ENCODE results near the gene ADGRL3. TPM values are rescaled to one million over a fixed set of nuclear protein-coding genes. Genes with fewer than 3 reads are reported as not detected.

ADGRL3 gene
- total RNA-seq, 2 experiments from 2014 or later, result not detected

GRCh38 chr4:61192392-61192791, 7.7 kb upstream of the ADGRL3 start:
- intact Hi-C loops (cut with micrococcal nuclease), result no loop called here

GRCh38 chr4:61193863-61194262, 6.3 kb upstream of the ADGRL3 start:
- ATAC-seq (no peak), DNase-seq (no peak)
- peaks cover 3% of the 10 kb centered on the region for H3K27me3 Mint-ChIP-seq
- H3K4me3 Mint-ChIP-seq, result no peak overlapping the region
- ChIA-PET POLR2A (no interaction called here), CTCF (no interaction called here)
- no peaks in the 10 kb centered on the region for H3K4me1 Mint-ChIP-seq (ENCODE audit: low read depth)
- H3K27ac Mint-ChIP-seq, result no peak overlapping the region
- TF ChIP-seq CTCF (IDR thresholded peaks at IDR 0.05), result no peak
- H3K36me3 Mint-ChIP-seq (ENCODE audit: low read depth), result no peaks in the 10 kb centered on the region
- intact Hi-C loops (cut with micrococcal nuclease), result no loop called here
- H3K9me3 Mint-ChIP-seq, result peaks cover 10% of the 10 kb centered on the region

More at GRCh38 chr4:61192392-61192791, 7.7 kb upstream of the ADGRL3 start:
- Mint-ChIP-seq H3K27me3 (no peaks in the 10 kb centered on the region), H3K27ac (no peak overlapping the region), H3K9me3 (peaks cover 10% of the 10 kb centered on the region), H3K4me1 (ENCODE audit: low read depth) (no peaks in the 10 kb centered on the region), H3K4me3 (no peak overlapping the region), H3K36me3 (ENCODE audit: low read depth) (no peaks in the 10 kb centered on the region)
- no peak for ATAC-seq
- CTCF ChIA-PET, result no interaction called here
- DNase-seq, result no peak
- POLR2A ChIA-PET, result no interaction called here
- no peak for TF ChIP-seq CTCF (IDR thresholded peaks at IDR 0.05)

DNA sequence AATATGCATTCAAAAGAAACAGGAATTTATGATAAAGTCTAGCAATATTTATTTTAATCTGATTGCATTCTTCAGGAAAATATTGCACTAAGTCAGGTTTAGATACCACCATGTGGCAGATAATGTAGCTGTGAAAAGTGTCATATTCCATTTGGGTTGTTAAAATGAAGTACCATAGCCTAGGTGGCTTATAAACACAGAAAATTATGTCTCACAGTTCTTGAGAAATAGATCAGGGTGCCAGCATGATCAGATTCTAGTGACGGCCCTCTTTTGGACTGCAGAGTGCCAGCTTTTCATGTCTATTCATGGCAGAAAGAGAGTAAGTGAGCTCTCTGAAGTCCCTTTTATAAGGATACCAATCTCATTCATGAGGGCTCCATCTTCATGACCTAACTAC, 5.6 kb upstream of the ADGRL3 start:
- Mint-ChIP-seq H3K27me3 (peaks cover 10% of the 10 kb centered on the region), H3K36me3 (ENCODE audit: low read depth) (peaks cover under 1% of the 10 kb centered on the region), H3K9me3 (peaks cover 7% of the 10 kb centered on the region), H3K4me3 (no peak overlapping the region), H3K4me1 (ENCODE audit: low read depth) (no peaks in the 10 kb centered on the region), H3K27ac (no peak overlapping the region)
- ATAC-seq (no peak), DNase-seq (no peak)
- CTCF ChIA-PET, result no interaction called here
- POLR2A ChIA-PET, result no interaction called here
- no peak for TF ChIP-seq CTCF (IDR thresholded peaks at IDR 0.05)
- intact Hi-C loops (cut with micrococcal nuclease), result no loop called here

DNA sequence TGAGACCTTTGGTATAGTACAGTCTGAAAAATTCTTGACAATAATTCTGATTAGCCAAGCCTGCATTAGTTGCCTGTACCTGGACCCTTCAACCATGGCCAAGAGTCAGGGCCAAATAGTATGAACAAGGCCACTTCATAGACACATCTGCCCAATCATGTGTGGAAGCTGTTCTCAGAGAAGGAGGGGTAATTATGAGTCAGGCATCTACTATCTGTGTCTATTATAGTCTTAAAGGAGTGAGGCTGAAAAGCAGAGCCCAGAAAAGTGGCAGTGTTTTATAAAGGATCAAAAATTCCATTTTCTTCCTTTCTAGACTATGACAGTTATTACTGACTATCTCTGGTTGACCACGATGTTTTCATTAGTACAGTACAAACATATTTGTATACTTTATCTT, 5.0 kb upstream of the ADGRL3 start:
- no peak for ATAC-seq
- CTCF ChIA-PET, result no interaction called here
- Mint-ChIP-seq H3K27me3 (peaks cover 14% of the 10 kb centered on the region), H3K27ac (no peak overlapping the region), H3K9me3 (peaks cover 4% of the 10 kb centered on the region), H3K4me3 (no peak overlapping the region), H3K36me3 (ENCODE audit: low read depth) (peaks cover 1% of the 10 kb centered on the region), H3K4me1 (ENCODE audit: low read depth) (no peaks in the 10 kb centered on the region)
- no peak for DNase-seq
- TF ChIP-seq CTCF (IDR thresholded peaks at IDR 0.05), result no peak
- POLR2A ChIA-PET, result no interaction called here
- intact Hi-C loops (cut with micrococcal nuclease), result no loop called here

DNA sequence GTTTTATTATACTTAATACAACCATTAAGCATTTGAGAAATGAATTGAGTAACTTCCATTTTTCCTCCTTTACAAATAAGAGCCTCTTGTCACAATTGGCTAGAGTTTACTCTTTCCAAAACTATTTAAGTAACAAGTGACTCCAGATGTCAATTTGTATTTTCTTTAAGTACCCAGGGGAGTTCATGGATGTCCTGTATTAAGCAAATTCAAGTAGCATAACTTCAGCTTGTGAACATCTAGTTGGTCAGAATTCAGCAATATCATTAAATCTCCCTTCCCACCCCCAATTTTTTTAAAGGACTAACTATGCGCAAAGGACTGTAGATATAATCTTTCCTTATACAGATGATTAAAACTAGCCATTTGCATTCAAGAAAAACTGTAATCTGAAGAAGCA, 1.4 kb upstream of the ADGRL3 start:
- TF ChIP-seq CTCF (IDR thresholded peaks at IDR 0.05), result no peak
- peaks cover 44% of the 10 kb centered on the region for H3K27me3 Mint-ChIP-seq
- no peak overlapping the region for H3K27ac Mint-ChIP-seq
- no peak overlapping the region for H3K4me3 Mint-ChIP-seq
- H3K4me1 Mint-ChIP-seq (ENCODE audit: low read depth), result peaks cover 2% of the 10 kb centered on the region
- H3K36me3 Mint-ChIP-seq (ENCODE audit: low read depth), result peaks cover 3% of the 10 kb centered on the region
- ATAC-seq (no peak), DNase-seq (no peak)
- ChIA-PET POLR2A (no interaction called here), CTCF (no interaction called here)
- H3K9me3 Mint-ChIP-seq, result peaks cover 2% of the 10 kb centered on the region
- intact Hi-C loops (cut with micrococcal nuclease), result no loop called here
